ENCODE measurements around the gene TRIM33. TPM values are rescaled to one million over a fixed set of nuclear protein-coding genes. Genes with fewer than 3 reads are reported as not detected.

The TRIM33 gene
- total and polyA plus RNA-seq, 2 of the 13 experiments (the other 11 are each of a cell fraction or from before 2014, with no cell fraction given) = 35.5 to 42.2 TPM

- TF ChIP-seq CSRNP1 (CRISPR knock-in tag; IDR thresholded peaks at IDR 0.05) (no peak), ZFX (CRISPR knock-in tag; IDR thresholded peaks at IDR 0.05; ENCODE audit: low read depth) (no peak), NR0B2 (CRISPR knock-in tag; IDR thresholded peaks at IDR 0.05) (no peak), U2AF2 (IDR thresholded peaks at IDR 0.05; ENCODE audit: low read depth, low read length) (no peak), ZNF253 (CRISPR knock-in tag; IDR thresholded peaks at IDR 0.05; ENCODE audit: borderline replicate concordance) (no peak), HDAC2 (CRISPR knock-in tag; IDR thresholded peaks at IDR 0.05) (peak; percentile 19; the same call in 1 of the 2 replicates), NCOA5 (CRISPR knock-in tag; IDR thresholded peaks at IDR 0.05) (no peak), MIER3 (CRISPR knock-in tag; IDR thresholded peaks at IDR 0.05; ENCODE audit: borderline replicate concordance) (no peak), NFATC3 (CRISPR knock-in tag; IDR thresholded peaks at IDR 0.05) (no peak), ZSCAN20 (CRISPR knock-in tag; IDR thresholded peaks at IDR 0.05; ENCODE audit: borderline replicate concordance) (no peak), HNF4A (CRISPR knock-in tag; IDR thresholded peaks at IDR 0.05) (peak; percentile 86), DZIP1 (CRISPR knock-in tag; IDR thresholded peaks at IDR 0.05) (no peak), DBP (CRISPR knock-in tag; IDR thresholded peaks at IDR 0.05; ENCODE audit: not compliant biosample characterization) (no peak), LRRFIP1 (CRISPR knock-in tag; conservative IDR thresholded peaks at IDR 0.05) (no peak), E2F5 (CRISPR knock-in tag; conservative IDR thresholded peaks at IDR 0.05) (no peak), ERF (CRISPR knock-in tag; IDR thresholded peaks at IDR 0.05) (no peak), ZNF816 (CRISPR knock-in tag; IDR thresholded peaks at IDR 0.05; ENCODE audit: borderline replicate concordance) (no peak), ZNF17 (CRISPR knock-in tag; IDR thresholded peaks at IDR 0.05) (no peak), TBX2 (CRISPR knock-in tag; IDR thresholded peaks at IDR 0.05; ENCODE audit: borderline replicate concordance) (peak; percentile 39; the same call in 1 of the 2 replicates), CC2D1A (CRISPR knock-in tag; IDR thresholded peaks at IDR 0.05) (no peak), SALL1 (CRISPR knock-in tag; IDR thresholded peaks at IDR 0.05) (peak; percentile 57; the same call in 1 of the 2 replicates)
Observed at GRCh38 chr1:114435088-114435715, 75.8 kb downstream of the TRIM33 start (continued).
